ENCODE data around the gene STEAP1B. TPM values are rescaled to one million over a fixed set of nuclear protein-coding genes. Genes with fewer than 3 reads are reported as not detected.

Gene STEAP1B
- polyA plus RNA-seq, 6 donors from 2014 or later: 5.3 to 37.3 (median 30.2) TPM

DNA sequence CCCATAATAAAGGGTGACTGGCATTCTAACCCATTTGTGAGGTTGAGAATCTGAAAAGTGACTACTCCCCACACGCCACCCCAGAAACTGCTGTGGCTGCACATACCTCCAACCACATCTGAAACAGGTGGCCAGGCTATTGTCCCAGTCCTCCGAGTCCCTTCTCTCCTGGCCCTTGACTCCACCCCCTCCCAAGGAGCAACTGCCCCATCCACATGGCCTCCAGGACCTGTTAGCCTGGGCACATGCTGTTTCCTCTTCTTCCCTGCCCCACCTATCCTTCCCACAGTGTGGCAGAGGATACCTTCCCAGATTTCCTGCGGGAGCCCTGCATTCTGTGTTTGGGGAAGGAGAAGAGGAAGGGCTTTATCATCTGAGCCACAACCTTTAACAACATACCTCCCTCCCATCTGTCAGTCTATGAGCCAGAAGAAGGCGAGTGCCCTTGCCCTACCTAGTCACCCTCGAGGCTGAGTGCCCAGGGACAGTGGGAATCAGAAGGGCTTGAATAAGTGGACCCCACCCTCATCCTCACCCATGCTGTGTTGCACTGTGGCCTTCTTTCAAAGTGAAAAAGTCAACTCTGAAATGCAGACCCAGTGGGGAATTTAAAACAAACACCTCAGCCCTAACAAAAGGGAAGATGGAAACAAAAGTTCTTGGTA is 11.9 kb downstream of the STEAP1B start:
- Mint-ChIP-seq H3K4me3 (no peak overlapping the region), H3K27ac (no peak overlapping the region), H3K27me3 (no peaks in the 10 kb centered on the region), H3K4me1 (peaks cover 3 to 10% (median 8%) of the 10 kb centered on the region in 3 donors), H3K36me3 (peaks cover 6 to 14% of the 10 kb centered on the region in 2 donors), H3K9me3 (no peaks in the 10 kb centered on the region)
- ATAC-seq (ENCODE audit: low read depth in 2 of 2): no peak
- no peak for DNase-seq

DNA sequence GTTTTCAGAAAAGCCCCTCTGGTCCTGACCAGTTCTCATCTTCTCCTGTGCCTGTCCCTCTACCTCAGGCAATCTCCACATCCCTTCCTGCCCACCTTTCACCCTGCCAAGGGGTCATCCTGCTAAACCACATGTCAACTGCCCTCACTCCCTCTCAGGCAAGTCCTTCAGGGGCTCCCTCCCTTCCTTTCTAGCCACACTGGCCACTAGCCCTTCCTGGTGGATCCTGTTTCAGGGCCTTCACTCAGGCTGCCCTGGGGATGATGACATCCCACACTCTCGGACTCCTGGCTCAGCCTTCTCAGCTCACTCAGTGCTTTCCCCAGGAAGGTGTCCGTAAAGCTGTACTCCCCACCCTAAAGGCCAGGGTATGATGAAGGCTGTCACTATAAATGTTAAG is 13.4 kb downstream of the STEAP1B start:
- Mint-ChIP-seq H3K36me3 (peaks cover 6 to 14% of the 10 kb centered on the region in 2 donors), H3K27me3 (no peaks in the 10 kb centered on the region), H3K4me1 (peaks cover 9 to 25% (median 14%) of the 10 kb centered on the region in 3 donors), H3K27ac (peak overlapping the region in 1 of 6 donors; percentile 16), H3K4me3 (no peak overlapping the region), H3K9me3 (no peaks in the 10 kb centered on the region)
- DNase-seq (no peak), ATAC-seq (ENCODE audit: low read depth in 2 of 2) (no peak)

DNA sequence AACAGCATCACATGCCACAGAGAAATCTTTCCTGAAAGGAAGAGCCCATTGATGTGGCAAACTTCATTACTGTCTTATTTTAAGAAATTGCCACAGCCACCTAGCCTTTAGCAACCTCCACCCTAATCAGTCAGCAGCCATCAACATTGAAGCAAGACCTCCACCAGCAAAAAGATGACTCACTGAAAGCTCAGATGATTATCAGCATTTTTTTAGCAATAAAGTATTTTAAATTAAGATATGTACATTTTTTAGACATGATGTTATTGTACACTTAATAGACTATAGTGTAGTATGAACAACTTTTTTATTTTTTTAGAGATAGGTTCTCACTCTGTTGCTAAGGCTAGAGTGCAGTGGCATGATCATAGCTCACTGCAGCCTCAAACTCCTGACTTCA is 14.8 kb downstream of the STEAP1B start:
- no peak for ATAC-seq (ENCODE audit: low read depth in 2 of 2)
- Mint-ChIP-seq H3K27me3 (peaks cover 0 to 5% (median 0%) of the 10 kb centered on the region in 3 donors), H3K36me3 (peaks cover 6 to 9% of the 10 kb centered on the region in 2 donors), H3K4me3 (no peak overlapping the region), H3K27ac (peak overlapping the region in 1 of 6 donors; percentile 21), H3K4me1 (peaks cover 11 to 32% (median 25%) of the 10 kb centered on the region in 3 donors), H3K9me3 (no peaks in the 10 kb centered on the region)
- DNase-seq: no peak

DNA sequence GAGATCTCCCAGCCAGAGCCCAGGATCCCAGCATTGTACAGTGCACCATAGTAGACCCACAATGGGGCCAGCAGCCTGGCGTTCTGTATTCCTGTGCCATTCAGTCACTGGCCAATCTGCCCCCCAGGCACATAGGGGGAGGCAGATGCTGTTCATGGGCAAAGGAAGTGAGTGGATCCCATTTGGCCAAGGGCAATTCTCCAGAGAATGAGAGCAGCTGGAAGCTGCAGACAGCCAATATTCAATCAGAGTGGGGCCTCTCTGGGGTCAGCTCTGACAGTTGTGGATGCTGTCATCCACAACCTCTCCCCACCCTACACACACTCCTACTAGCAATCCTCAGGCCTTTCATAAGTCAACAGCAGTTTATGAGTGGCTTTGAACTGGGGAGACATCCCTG is 17.5 kb downstream of the STEAP1B start:
- H3K4me1 Mint-ChIP-seq: peaks cover 8 to 23% (median 17%) of the 10 kb centered on the region in 3 donors
- ATAC-seq (ENCODE audit: low read depth in 2 of 2): no peak

DNA sequence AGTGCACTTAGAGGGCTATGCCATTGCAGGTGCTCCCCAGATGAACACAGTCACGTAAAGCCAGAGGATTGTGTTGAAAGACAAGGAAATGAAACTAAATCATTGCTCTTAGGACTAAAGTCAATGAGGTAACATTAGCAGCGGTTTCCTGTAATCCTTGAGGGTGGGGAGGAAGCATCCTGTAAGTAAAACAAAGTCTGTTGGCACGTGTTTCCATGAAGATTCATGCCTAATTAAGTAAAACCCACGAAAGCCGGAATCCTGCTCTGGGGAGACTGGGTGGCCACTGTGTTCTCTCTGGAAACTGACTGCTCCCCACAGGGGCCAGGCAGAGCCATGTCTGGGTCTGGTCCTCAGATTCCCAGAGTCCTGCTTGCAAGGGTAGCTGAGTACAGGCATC is 18.3 kb downstream of the STEAP1B start:
- ATAC-seq (ENCODE audit: low read depth in 2 of 2) (peak; percentile 98), DNase-seq (peak; percentile 68)
- Mint-ChIP-seq H3K4me3 (peak overlapping the region in 4 of 8 donors; percentile 7 to 55 (median 30)), H3K4me1 (peaks cover 8 to 23% (median 17%) of the 10 kb centered on the region in 3 donors), H3K9me3 (no peaks in the 10 kb centered on the region), H3K27ac (peak overlapping the region in 5 of 6 donors; percentile 11 to 93 (median 28)), H3K36me3 (peaks cover 6 to 9% of the 10 kb centered on the region in 2 donors), H3K27me3 (peaks cover 0 to 5% (median 0%) of the 10 kb centered on the region in 3 donors)

More for the DNA sequence above, 17.5 kb downstream of the STEAP1B start:
- peak overlapping the region in 3 of 6 donors; percentile 49 to 79 (median 74) for H3K27ac Mint-ChIP-seq
- peak overlapping the region in 1 of 8 donors; percentile 12 for H3K4me3 Mint-ChIP-seq
- no peak for DNase-seq
- H3K27me3 Mint-ChIP-seq: peaks cover 0 to 5% (median 0%) of the 10 kb centered on the region in 3 donors
- peaks cover 6 to 9% of the 10 kb centered on the region in 2 donors for H3K36me3 Mint-ChIP-seq
- no peaks in the 10 kb centered on the region for H3K9me3 Mint-ChIP-seq

DNA sequence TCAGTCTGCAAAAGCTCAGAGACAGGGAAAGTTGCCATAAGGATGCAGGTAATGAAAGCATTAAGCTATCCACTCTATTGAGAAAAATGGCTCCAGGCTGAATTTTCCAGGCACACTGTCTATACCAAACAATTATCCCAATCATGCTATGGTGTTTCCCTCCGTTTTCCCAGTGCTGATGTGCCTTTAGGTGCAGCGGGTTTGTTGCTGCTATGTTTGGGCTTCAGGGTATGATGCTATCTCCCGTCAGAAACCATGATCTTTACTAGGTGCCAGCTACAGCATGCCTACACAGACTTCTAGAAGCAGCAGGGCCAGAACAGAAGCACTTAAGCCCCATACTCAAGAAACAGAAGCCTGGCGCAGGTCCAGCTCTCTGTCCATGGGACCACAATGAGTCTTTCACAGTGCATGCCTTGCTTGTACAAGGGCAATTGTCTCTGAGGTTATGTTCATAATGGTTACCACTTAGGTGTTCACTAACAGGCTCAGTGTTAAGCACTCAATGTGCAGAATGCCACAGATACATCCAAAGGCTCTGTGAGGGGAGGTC is 19.4 kb downstream of the STEAP1B start:
- Mint-ChIP-seq H3K4me1 (peaks cover 8 to 23% (median 17%) of the 10 kb centered on the region in 3 donors), H3K27me3 (peaks cover 0 to 5% (median 0%) of the 10 kb centered on the region in 3 donors), H3K9me3 (no peaks in the 10 kb centered on the region), H3K27ac (peak overlapping the region in 1 of 6 donors; percentile 50), H3K4me3 (no peak overlapping the region), H3K36me3 (peaks cover 6 to 9% of the 10 kb centered on the region in 2 donors)
- DNase-seq (no peak), ATAC-seq (ENCODE audit: low read depth in 2 of 2) (no peak)

DNA sequence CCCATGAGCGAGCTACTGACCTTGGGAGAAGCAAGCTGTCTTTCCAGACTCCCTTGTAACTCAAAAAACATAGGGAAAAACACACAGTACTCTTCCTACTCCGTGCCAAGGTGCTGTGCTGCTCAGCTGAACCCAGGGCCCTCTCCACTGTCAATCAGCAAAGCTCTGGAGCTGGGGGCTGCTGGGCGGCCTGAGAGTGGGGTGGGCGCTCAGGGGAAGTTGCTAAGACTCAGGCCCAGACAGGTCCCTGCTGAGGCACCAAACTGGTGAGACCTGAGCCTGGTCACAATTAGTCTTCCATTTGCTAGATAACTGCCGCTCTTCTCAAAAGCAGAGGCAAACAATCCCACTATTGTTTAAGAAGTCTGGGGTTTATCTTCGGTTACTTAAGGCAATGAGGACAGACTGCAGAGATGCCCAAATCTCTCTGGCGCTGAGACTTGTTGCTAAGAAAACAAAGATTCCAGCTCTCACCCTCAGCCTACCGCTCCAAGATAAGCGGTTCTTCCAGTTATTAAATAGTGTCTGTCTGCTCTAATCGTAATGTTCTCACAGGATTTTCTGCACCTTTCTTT is 22.0 kb downstream of the STEAP1B start:
- peaks cover 0 to 5% (median 0%) of the 10 kb centered on the region in 3 donors for H3K27me3 Mint-ChIP-seq
- H3K36me3 Mint-ChIP-seq: peaks cover 0 to under 1% of the 10 kb centered on the region in 2 donors
- no peak overlapping the region for H3K4me3 Mint-ChIP-seq
- H3K27ac Mint-ChIP-seq: no peak overlapping the region
- H3K9me3 Mint-ChIP-seq: no peaks in the 10 kb centered on the region
- DNase-seq (no peak), ATAC-seq (ENCODE audit: low read depth in 2 of 2) (no peak)
- H3K4me1 Mint-ChIP-seq: peaks cover 8 to 21% (median 17%) of the 10 kb centered on the region in 3 donors

DNA sequence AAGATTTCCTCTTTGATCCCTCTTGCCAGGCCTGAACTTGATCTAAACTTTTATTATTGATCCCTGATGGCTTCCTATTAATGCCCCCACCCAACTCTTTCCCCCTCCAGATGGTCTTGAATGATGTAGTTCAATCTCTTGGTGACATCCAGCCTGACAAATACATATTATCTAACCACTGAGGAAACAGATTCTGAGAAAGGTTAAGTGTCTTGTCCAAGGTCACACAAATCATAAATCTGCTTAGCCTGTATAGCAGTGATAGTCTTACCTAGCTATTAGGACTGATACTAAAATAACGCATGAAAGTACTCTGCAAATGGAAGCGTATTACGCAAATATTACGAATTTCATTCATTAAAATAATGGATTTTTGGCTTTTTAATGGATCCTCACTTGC is 22.7 kb downstream of the STEAP1B start:
- H3K27ac Mint-ChIP-seq: peak overlapping the region in 1 of 6 donors; percentile 79
- H3K9me3 Mint-ChIP-seq: no peaks in the 10 kb centered on the region
- H3K4me3 Mint-ChIP-seq: no peak overlapping the region
- H3K27me3 Mint-ChIP-seq: peaks cover 0 to 5% (median 0%) of the 10 kb centered on the region in 3 donors
- DNase-seq (no peak), ATAC-seq (ENCODE audit: low read depth in 2 of 2) (no peak)
- H3K4me1 Mint-ChIP-seq: peaks cover 8 to 17% (median 14%) of the 10 kb centered on the region in 3 donors
- peaks cover 0 to 8% of the 10 kb centered on the region in 2 donors for H3K36me3 Mint-ChIP-seq

DNA sequence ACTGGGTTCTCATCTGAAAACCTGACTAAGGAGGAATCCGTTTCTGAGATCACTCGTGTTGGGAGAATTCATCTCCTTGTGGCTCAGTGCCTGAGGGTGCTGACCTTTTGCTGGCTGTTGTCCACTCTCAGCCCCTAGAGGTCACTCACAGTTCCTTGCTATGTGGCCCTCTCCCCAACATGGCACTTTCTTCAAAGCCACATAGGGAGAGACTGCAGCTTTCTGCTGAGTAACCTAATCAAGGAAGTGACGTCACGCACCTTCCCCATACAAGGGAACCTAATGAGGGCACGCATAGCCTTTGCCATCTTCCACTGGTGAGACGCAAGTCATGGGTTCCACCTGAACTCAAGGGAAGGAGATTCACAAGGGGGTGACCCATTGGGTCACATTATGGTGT is 23.2 kb downstream of the STEAP1B start:
- Mint-ChIP-seq H3K4me3 (no peak overlapping the region), H3K36me3 (peaks cover 0 to 10% of the 10 kb centered on the region in 2 donors), H3K27ac (no peak overlapping the region), H3K4me1 (peaks cover 4 to 13% (median 9%) of the 10 kb centered on the region in 3 donors), H3K27me3 (peaks cover 0 to 5% (median 0%) of the 10 kb centered on the region in 3 donors), H3K9me3 (no peaks in the 10 kb centered on the region)
- DNase-seq (no peak), ATAC-seq (ENCODE audit: low read depth in 2 of 2) (no peak)

DNA sequence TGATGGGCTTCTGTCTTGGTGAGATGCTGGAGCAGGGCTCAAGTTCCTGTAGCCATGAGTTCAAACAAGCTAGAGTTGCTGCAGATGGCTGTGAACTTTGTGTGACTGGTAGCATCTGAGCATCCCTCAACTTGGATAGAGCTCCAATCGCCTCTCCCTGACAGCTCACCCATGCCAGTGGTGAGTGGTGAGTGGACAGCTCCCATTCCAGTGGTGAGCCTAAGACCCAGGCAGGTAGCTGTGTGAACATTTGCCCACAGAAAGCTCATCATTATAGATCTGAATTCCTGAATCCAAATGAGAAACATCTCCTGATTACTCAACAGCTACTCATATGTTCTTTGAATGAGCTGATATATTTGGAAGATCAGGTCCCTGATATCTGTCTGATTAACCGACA is 25.3 kb downstream of the STEAP1B start:
- Mint-ChIP-seq H3K27ac (no peak overlapping the region), H3K9me3 (no peaks in the 10 kb centered on the region), H3K36me3 (peaks cover 0 to 10% of the 10 kb centered on the region in 2 donors), H3K4me1 (no peaks in the 10 kb centered on the region), H3K4me3 (no peak overlapping the region), H3K27me3 (no peaks in the 10 kb centered on the region)
- DNase-seq: no peak
- no peak for ATAC-seq (ENCODE audit: low read depth in 2 of 2)

DNA sequence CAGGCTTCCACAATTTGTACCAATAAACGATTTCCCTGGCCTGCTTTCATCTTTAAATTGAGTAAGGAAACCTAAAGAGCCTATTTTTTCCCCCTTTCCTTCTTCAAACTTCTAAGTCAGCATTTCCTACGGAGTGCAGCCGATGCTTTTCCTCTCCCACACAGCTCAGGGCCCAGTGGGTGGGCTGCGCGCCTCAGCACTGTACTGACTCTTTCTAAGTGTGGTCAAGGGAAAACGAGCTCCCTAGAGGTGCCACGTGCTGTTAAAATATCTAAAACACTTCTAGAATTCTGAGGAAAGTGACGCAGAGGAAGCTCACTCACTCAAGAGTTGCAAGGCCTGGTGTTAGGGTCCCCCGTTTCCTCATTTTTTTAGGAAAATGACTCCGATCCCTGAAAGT is 29.0 kb downstream of the STEAP1B start:
- peak overlapping the region in 1 of 6 donors; percentile 60 for H3K27ac Mint-ChIP-seq
- DNase-seq (no peak), ATAC-seq (ENCODE audit: low read depth in 2 of 2) (no peak)
- H3K4me1 Mint-ChIP-seq: peaks cover 0 to 5% (median 0%) of the 10 kb centered on the region in 3 donors
- H3K4me3 Mint-ChIP-seq: no peak overlapping the region
- H3K27me3 Mint-ChIP-seq: no peaks in the 10 kb centered on the region
- peaks cover 7 to 17% of the 10 kb centered on the region in 2 donors for H3K36me3 Mint-ChIP-seq
- H3K9me3 Mint-ChIP-seq: no peaks in the 10 kb centered on the region

DNA sequence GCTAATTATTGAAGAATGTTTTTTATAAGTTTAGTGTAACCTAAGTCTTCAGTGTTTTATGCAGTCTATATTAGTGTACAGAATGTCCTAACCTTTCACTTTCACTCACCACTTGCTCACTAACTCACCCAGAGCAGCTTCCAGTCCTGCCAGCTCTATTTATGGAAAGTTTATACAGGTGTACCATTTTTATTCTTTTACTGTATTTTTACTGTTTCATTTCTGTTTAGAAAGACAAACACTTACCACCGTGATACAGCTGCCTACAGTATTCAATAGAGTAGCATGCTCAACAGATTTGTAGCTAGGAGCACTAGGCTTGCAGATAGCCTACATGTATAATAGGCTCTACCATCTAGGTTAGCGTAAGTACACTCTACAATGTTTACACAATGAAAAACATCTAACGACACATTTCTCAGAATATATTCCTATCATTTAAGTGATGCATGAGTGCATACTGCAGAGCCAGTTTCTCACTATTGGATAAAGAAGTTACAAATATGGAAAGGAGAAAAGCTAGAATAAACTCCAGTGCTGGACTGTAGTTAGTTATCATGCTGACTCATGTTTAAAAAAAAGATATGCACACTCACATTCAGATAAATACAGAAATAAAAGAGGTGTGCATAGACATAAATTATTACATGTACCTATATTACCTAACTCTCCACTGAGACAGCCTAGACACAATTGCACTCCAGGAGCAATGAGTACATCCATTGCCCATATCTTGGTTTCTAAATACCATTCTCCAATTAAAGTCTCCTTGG is 30.4 kb downstream of the STEAP1B start:
- Mint-ChIP-seq H3K9me3 (no peaks in the 10 kb centered on the region), H3K4me3 (no peak overlapping the region), H3K4me1 (peaks cover 0 to 5% (median 0%) of the 10 kb centered on the region in 3 donors), H3K36me3 (peaks cover 7 to 24% of the 10 kb centered on the region in 2 donors), H3K27me3 (no peaks in the 10 kb centered on the region), H3K27ac (no peak overlapping the region)
- no peak for DNase-seq
- no peak for ATAC-seq (ENCODE audit: low read depth in 2 of 2)

DNA sequence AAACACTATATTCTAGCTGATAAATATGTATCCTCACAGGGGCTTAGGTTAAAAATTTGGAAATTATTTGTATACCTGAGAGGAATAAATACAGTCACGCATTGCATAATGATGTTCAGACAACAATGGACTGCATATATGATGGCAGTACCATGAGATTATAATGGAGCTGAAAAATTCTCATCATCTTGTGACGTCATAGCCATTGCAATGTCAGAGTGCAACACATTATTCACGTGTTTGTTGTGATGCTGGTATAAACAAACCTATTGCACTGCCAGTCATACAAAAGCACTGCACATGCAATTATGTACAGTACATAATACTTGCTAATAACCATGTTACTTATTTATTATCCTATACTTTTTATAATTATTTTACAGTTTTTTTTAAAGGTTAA is 31.4 kb downstream of the STEAP1B start:
- peaks cover 7 to 24% of the 10 kb centered on the region in 2 donors for H3K36me3 Mint-ChIP-seq
- no peak for DNase-seq
- no peak overlapping the region for H3K4me3 Mint-ChIP-seq
- no peaks in the 10 kb centered on the region for H3K9me3 Mint-ChIP-seq
- H3K27ac Mint-ChIP-seq: no peak overlapping the region
- H3K4me1 Mint-ChIP-seq: peaks cover 0 to 5% (median 0%) of the 10 kb centered on the region in 3 donors
- no peak for ATAC-seq (ENCODE audit: low read depth in 2 of 2)
- no peaks in the 10 kb centered on the region for H3K27me3 Mint-ChIP-seq
